GM12891 (cell line): ENCODE measurements around the gene BRD4.
"Not testable (repeated sequence)": the region's sequence is repeated elsewhere in the genome, so short reads cannot be mapped to it uniquely, and the experiment has no call there.

Experiments used
- DNase-seq: peaks from one replicate; pipeline ENCODE4 v3.0.0; 2011; ENCODE audit warnings: low spot score; ENCODE audit not compliant: insufficient read length
- FAIRE-seq: peaks from 2 replicates; lab custom pipeline; 2011; peaks lifted over from hg19 to GRCh38; lab: Jason Lieb, UNC
- PAX5 ChIP-seq: IDR thresholded peaks from 2 replicates; pipeline ENCODE4 v1.6.1; 2011; ENCODE audit warnings: low read length, moderate library complexity, mild to moderate bottlenecking; ENCODE audit not compliant: insufficient read depth, severe bottlenecking
- POLR2A ChIP-seq: IDR thresholded peaks from 2 replicates; pipeline ENCODE4 v1.6.1; 2011; ENCODE audit warnings: low read depth, low read length, control low read depth
- POLR2AphosphoS5 ChIP-seq: IDR thresholded peaks from 2 replicates; pipeline ENCODE4 v1.6.1; 2011; ENCODE audit warnings: low read depth, low read length, control low read depth
- POU2F2 ChIP-seq: IDR thresholded peaks from 2 replicates; pipeline ENCODE4 v1.6.1; 2011; ENCODE audit warnings: low read depth, mild to moderate bottlenecking, control low read depth, low read length, moderate library complexity
- SPI1 ChIP-seq: IDR thresholded peaks from 2 replicates; pipeline ENCODE4 v1.6.1; 2011; ENCODE audit warnings: low read depth, low read length, control low read depth
- TAF1 ChIP-seq: IDR thresholded peaks from 2 replicates; pipeline ENCODE4 v1.6.1; 2011; ENCODE audit warnings: low read depth, low read length, control low read depth

The BRD4 gene

GRCh38 chr19:15372891-15373301 lies 40.6 kb upstream of the BRD4 start:
- FAIRE-seq (no peak), DNase-seq (no peak)
- TF ChIP-seq TAF1, result no peak
- TF ChIP-seq PAX5, result no peak
- TF ChIP-seq POLR2A, result no peak
- TF ChIP-seq POLR2AphosphoS5, result no peak
- no peak for TF ChIP-seq SPI1
- TF ChIP-seq POU2F2, result no peak

DNA sequence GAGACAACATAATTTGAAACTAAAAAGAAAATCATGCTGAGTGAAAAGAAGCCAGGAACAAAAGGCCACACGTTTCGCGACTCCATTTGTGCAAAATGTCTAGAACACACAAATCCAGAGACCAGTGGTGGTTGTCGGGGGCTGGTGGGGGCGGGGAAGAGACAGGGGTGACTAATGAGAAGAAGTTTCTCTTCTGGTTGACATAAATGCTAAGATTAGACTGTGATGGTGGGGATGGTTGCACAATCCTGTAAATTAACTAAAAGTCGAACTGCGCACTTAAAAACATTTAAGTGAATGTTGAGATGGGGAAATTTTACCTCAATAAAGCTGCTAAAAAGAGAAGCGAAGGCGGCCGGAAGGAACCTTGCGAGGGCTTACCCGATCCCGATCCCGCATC lies 40.1 kb upstream of the BRD4 start:
- FAIRE-seq, result no peak
- TF ChIP-seq TAF1 (no peak), POU2F2 (no peak), POLR2AphosphoS5 (no peak), POLR2A (no peak), PAX5 (no peak), SPI1 (no peak)
- no peak for DNase-seq

DNA sequence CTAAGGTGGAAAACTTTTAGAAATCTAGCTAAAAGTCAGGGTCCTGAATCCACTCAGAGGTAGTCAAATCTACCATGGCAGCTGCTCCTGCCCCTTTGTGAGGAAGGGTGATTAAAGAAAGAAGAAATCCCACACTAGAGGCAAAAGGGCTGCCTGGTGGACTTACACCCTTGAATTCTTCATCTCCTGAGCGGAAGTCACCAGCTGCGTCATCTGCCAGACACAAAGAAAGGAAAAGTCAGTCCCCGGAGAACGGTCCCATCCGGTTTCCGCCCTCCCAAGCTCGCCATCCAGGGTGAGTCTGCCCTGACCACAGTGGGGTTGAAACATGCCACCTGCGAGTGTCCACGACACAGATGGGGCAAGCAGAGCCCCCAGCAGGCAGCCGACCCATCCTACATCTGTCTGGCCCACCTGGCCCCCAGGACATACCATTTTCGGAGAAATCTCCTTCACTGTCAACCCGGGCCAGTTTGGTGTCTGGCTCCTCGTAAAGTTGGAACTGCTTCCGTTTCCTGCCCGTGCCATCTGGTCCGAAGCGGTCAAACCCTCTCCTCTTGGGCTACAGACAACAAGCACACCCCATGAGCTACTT lies 39.5 kb upstream of the BRD4 start:
- TF ChIP-seq TAF1 (no peak), POU2F2 (no peak), PAX5 (no peak), POLR2A (no peak), POLR2AphosphoS5 (no peak), SPI1 (no peak)
- FAIRE-seq, result no peak
- no peak for DNase-seq

GRCh38 chr19:15371119-15371518 lies 38.8 kb upstream of the BRD4 start:
- no peak for FAIRE-seq
- no peak for DNase-seq
- TF ChIP-seq PAX5 (no peak), POLR2A (no peak), POLR2AphosphoS5 (no peak), POU2F2 (no peak), TAF1 (no peak), SPI1 (no peak)

DNA sequence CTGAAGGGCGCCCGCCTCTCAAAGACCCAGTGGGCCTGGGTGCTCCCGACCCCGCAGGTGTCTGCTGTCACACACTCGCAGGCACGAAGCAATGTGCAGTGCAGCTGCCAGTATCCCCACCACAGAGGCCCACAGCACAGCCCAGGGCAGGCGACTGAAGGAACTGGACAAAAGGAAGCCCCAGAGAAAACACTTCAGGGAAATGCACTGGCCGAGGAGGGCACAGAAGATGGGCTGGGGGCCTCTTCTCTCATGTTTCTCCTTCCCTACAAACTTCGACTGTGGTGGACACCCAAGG lies 37.2 kb upstream of the BRD4 start:
- no peak for DNase-seq
- TF ChIP-seq POLR2A (0 out of 2 replicates have a peak, but pooled peaks have one; percentile 5), SPI1 (no peak)
- no peak for FAIRE-seq

DNA sequence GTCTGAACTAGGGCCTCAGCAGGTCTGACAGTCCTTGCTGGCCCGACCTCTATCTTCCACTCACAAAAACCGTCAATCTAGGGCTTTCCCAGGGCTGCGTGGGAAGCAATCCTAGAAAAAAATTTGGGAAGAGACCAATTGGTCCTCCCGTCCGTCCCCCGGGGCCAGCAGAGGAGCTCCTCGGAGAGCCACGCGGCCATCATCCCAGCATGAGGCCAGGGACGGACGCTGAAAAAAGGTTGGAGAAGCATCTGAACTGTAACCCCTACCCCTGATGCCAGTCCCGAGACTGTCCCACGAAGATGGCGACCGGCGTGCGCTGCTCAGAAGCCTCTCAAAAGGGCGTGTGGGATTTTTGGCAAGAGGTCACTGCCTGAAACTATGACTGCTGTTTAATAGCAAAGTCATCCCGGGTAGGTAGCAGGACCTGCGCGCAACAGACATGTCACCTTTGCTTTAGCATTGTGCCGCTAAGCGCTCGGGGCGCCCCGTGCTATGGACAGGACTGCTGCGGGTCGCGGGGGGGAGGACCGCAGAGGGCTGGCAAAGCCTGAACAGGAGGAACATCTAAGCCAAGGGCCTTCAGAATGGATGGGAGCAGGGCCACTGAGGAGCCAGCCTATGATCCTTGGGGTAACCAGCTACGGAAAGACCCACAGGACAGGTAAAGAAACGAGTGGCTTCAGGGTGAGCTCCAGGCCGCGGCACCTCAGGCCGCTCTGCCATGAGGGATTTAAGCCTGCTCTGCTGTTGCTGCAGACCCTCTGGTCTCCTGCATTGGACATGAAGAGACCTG lies 36.7 kb upstream of the BRD4 start:
- TF ChIP-seq POLR2A, result 0 out of 2 replicates have a peak, but pooled peaks have one; percentile 10
- no peak for TF ChIP-seq PAX5
- TF ChIP-seq POLR2AphosphoS5, result no peak
- no peak for DNase-seq
- no peak for FAIRE-seq

GRCh38 chr19:15368051-15368632 lies 35.8 kb upstream of the BRD4 start:
- TF ChIP-seq POLR2A, result no peak
- no peak for TF ChIP-seq POLR2AphosphoS5
- TF ChIP-seq TAF1, result no peak
- TF ChIP-seq PAX5, result no peak
- TF ChIP-seq SPI1, result no peak
- TF ChIP-seq POU2F2, result no peak
- no peak for FAIRE-seq

GRCh38 chr19:15367439-15367838 lies 35.1 kb upstream of the BRD4 start:
- FAIRE-seq (no peak), DNase-seq (no peak)
- TF ChIP-seq PAX5 (no peak), SPI1 (no peak), POU2F2 (no peak), TAF1 (no peak), POLR2AphosphoS5 (no peak), POLR2A (no peak)

More at GRCh38 chr19:15368051-15368632, 35.8 kb upstream of the BRD4 start:
- DNase-seq, result no peak

DNA sequence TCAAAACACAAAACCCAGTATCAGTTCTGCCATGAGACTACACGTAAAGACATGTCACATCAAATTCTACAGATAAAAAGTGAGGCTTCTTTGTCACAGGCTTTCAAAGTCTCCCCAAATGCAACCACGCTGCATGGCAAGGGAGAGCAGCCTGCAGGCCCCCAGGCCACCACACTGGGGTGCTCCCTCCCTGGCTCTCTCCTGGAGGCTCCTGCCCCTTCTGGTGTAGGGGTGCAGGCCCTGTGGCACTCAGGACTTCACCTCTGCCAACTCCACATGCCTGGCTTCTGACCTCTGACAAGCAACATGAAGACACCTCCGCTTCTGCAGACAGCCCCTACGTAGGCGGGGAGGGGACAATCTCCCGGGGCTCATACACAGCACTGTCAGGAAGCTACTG lies 32.9 kb upstream of the BRD4 start:
- no peak for FAIRE-seq
- no peak for DNase-seq

GRCh38 chr19:15363791-15364190 lies 31.5 kb upstream of the BRD4 start:
- DNase-seq, FAIRE-seq: not testable (repeated sequence)

More for the DNA sequence above, 32.9 kb upstream of the BRD4 start:
- TF ChIP-seq SPI1, result no peak
- TF ChIP-seq POLR2AphosphoS5, result 0 out of 2 replicates have a peak, but pooled peaks have one; percentile 36

DNA sequence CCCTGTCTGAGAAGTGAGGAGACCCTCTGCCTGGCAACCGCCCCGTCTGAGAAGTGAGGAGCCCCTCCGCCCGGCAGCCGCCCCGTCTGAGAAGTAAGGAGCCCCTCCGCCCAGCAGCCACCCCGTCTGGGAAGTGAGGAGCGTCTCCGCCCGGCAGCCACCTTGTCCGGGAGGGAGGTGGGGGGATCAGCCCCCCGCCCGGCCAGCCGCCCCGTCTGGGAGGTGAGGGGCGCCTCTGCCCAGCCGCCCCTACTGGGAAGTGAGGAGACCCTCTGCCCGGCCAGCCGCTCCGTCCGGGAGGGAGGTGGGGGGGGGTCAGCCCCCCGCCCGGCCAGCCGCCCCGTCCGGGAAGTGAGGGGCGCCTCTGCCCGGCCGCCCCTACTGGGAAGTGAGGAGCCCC lies 30.7 kb upstream of the BRD4 start:
- not testable (repeated sequence) for FAIRE-seq, DNase-seq

DNA sequence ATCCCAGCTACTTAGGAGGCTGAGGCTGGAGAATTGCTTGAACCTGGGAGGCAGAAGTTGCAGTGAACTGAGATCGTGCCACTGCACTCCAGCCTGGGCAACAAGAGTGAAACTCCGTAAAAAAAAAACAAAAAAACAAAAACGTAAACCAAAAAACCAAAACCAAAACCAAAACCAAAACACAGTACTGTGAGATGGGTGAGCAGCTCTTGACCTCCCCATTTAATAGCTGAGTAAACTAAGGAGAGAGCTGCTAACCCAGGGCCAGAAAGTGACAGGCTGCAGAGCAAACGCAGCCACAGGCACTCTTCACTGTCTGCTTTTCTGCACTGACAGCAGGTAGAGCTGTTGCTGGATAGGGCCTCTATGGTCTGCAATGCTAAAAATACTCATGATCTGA lies 27.7 kb upstream of the BRD4 start:
- DNase-seq, FAIRE-seq: not testable (repeated sequence)
